OCI-M1 (cell line): ENCODE results near the gene MMP3.
"Not testable (repeated sequence)": the region's sequence is repeated elsewhere in the genome, so short reads cannot be mapped to it uniquely, and the experiment has no call there.

ENCODE experiments used
- DNase-seq: peaks from one replicate; lab custom pipeline; 2025; lab: John Stamatoyannopoulos, UW

MMP3 gene

DNA sequence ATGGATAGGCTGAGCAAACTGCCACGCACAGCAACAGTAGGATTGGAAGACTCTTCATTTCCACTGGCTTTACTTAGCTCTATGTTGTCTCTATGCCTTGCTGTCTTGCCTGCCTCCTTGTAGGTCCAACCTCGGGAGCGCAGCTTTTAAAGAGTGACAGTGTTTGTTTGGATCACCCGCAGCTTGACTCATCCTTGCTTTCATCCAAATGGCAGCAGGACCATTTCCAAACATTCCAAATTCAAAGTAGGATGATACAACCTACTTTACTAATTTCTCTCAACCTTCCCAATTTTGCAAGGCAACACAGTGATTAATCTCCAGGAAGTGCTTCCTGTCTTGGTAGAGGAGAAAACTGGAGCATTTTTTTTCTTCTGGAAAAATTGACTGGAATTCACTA is at the start of gene MMP3:
MMP3 (minus strand) TSS at position 121 of the 400 bp plus-strand sequence; CDS start at position 58, 63 bp downstream.
- DNase-seq: no peak

DNA sequence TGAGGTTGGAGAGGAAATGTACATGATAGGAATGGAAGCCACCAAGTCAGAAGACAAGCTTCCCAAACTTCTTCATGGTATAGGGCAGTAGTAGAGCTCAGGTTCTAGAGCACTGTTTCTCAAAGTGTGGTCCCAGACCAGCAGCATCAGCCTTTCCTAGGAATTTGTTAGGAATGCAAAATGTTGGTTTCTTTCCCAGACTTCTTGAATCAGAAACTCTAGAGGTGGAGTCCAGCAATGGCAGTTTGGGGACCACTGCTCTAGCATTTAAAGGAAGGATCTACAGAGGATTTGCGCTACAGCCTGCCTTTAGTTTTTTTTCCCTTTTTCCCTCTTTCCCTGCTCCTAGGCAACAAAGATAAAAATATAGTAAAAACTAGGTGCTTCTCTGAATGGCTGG is 48.3 kb upstream of the MMP3 start:
- no peak for DNase-seq

DNA sequence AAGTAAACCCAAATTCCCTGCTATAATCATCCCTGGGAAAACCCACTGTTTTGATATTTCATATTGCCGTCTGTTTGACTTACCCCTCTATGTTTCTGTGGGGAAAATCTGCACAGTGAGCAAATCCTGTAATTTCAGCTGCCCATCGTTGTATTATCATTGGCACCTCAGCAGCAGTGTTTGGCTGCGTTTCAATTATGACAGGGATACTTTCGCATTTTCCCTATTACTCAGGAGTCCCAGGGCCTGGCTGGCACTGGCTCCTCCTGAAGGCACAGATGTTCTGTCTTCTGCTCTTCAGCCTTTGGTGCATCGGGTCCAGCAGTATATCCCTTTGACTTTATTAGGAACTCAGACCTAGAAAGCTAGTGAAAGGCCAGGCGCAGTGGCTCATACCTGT is 43.6 kb upstream of the MMP3 start:
- DNase-seq: no peak

DNA sequence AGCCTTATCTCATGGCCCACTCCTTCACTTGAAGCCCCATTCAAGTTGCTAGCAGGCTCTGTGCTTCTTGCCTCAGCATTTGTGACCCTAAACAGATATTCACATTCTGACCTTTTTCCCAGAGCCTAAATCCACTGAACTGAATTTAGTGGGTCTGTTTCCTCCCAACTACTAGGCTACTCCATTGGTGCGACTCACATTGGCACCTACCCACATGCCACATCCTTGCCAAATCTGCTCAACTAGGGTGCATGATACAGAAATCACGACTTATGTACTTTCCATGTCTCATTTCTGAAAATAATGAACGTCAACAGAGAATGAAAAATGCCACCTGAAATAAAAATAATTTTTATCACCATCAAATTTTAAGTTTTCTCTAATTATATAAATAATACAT is 39.7 kb upstream of the MMP3 start:
- DNase-seq: no peak

DNA sequence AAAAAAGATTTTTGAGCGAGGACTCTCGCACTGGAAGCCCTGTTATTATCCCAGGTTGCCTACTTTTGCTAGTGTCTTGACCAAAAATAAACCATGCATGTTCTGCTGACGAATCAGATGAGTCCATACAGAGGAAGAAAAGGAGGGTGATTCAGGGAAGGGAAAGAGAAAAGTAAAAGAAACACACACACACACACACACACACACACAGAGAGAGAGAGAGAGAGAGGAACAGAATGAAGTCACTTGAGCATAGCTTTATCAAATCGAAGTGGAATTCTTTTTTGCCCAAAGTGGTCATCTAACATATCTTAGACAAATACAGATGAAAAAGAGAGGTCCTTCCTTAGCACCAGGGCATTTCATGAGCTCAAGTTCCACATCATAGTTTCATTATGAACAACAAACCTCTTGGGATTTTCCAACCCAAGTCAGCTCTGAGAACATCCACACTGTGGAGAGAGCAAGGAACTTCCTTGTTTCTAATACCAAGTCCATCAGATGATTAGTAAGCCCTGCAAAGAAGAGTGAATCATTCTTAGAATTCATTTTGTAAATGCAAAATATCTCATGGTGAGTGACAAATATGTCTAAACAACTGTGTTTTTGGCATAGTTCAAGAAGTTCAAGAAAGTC is 39.1 kb upstream of the MMP3 start:
- DNase-seq: no peak

DNA sequence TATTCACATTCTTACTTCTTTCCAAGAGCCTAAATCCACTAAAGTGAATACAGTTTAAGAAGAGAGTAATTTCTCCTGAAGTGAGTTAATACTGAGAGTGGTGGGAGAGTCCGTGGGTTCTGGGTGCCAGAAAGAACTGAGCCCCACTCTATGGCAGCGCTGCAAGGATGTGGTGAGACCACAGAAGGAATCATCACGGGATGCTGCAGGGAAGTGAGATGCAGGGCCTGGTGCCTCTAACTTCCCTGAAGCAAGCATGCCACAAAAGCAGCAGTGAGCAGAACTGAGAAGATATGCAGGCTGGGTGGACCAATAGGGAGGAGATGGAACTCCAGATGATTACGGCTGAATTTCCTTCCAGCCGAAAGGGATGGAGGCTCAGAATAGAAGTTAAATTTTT is 36.4 kb upstream of the MMP3 start:
- no peak for DNase-seq

DNA sequence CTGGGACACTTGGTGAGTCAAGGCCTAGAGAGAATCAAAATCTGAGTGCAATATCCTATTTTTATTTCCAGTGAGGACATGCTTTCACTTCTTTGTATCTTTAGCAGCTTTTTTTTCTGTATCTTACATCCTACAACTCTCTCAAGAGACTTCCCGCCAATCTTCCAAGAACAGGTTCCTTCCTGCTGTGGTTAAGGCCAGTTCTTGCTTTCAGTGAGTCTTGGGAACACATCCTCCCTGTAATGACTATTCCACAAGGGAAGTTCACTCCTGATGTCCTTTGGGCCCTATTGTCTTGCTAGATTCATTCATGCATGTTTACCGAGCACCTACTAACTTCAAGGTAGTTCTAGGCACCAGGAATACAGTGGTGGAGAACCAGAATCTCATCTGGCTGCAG is 35.2 kb upstream of the MMP3 start:
- DNase-seq: no peak

DNA sequence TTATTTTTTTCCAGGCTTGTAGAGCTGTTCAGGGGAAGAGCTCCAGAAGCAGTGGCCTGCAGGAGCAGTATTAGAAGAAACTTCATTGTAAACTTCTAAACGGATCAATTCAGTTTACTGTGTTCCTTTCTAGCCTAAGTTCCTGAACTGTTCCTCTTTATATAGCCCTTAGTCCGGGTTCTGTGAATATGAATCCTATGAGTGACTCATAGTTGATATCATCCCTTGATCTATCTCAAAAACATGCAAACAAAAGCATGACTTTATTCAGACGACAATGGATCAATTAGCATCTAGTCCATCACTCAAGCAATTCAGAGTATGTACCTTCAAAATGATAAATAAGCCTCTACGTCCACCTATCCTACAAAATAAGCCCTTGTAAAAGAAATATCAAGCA is 31.4 kb upstream of the MMP3 start, which contains the start of gene MMP12:
MMP12 (minus strand) TSS at position 131 of the 400 bp plus-strand sequence; CDS start at position 86, 45 bp downstream.
- DNase-seq: no peak

DNA sequence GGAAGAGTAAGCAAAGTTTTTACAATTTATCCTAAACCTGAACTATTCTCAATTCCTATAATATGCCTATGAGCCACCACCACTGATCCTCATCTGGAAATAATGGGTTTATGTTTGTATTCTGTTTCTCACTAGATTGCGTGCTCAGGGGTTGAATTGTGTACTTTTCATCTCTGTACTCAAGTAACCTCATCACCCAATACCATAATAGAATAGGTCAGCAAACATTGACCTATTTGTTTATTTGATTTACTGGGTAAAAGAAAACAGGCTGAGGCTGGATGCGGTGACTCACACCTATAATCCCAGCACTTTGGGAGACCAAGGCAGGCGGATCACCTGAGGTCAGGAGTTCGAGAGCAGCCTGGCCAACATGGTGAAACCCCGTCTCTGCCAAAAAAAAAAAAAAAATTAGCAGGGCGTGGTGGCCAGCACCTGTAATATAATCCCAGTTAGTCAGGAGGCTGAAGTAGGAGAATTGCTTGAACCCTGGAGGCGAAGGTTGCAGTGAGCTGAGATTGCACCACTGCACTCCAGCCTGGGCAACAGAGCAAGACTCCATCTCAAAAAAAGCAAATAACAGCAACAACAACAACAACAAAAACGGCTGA is 26.1 kb upstream of the MMP3 start:
- not testable (repeated sequence) for DNase-seq

DNA sequence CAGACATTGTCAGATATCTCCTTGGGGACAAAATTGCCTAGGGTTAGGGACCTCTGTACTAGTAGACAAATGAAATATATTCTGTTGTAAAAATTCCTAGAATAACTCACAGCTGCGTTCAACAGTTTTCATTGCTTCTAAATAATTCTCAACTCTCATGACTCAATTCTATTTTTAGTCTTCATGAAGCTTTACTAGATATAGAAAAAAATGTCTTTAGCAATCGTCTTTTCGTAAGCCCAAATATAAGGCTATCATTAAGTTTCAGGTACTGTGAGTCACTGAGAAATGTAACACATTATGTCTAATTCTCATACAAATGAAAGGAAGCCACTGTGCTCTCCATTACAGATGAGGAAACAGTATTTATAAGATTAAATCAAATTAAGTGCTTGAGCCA is 24.9 kb upstream of the MMP3 start:
- DNase-seq: no peak

DNA sequence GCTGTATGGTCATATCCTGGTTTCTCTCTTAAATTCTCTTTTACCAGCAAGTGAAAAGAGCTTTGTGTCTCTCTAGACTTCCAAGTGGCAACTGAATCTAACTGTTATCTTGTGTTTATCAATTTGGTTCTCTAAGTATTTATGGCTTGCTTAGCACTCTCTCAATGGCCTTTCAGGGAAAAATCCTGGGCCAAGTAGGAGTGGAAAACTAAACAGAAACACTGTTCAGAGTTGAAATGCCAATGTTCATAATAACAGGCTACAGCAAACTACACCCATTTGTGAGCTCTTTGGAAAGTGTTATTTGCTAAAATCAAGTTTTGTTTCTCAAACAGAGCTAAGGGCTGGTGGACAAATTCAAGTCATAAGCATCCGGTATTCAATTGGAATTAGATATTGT is 21.3 kb upstream of the MMP3 start:
- DNase-seq: no peak

DNA sequence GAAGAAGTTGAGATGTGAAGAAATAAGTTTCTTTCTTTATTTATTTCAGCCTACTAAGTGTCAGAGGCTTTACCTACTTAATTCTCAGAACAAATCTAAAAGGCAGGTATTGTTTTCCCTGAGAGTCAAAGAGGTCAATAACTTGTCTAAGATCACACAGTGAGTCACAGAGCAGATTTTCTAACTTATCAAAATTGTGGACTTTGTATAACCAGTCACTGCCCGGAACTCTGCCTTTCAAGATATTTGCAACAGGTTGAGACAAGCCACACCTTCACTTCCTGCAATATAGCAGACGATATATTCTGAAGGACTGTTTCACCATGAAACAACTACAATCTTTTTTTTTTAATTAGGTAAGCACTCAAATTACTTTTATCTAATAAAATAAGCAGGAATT is 10.5 kb upstream of the MMP3 start:
- no peak for DNase-seq

DNA sequence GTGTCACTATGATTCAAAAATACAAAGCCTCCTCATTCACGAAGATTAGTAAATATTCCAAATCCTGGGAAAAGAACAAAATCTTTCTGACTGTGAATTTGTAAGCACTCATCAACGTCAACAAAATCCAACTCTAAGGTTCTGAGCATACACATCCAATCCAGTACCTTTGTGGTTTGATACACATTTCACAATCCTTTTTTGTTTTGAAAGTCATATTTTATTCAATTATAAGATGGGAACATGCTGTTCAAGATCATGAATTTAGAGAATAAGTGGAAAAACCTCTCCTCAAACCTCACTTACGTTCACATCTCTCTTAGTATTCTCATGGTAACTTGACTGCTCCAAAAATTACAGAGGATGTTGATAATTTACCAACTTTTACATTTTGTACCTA is 9.6 kb upstream of the MMP3 start:
- no peak for DNase-seq

DNA sequence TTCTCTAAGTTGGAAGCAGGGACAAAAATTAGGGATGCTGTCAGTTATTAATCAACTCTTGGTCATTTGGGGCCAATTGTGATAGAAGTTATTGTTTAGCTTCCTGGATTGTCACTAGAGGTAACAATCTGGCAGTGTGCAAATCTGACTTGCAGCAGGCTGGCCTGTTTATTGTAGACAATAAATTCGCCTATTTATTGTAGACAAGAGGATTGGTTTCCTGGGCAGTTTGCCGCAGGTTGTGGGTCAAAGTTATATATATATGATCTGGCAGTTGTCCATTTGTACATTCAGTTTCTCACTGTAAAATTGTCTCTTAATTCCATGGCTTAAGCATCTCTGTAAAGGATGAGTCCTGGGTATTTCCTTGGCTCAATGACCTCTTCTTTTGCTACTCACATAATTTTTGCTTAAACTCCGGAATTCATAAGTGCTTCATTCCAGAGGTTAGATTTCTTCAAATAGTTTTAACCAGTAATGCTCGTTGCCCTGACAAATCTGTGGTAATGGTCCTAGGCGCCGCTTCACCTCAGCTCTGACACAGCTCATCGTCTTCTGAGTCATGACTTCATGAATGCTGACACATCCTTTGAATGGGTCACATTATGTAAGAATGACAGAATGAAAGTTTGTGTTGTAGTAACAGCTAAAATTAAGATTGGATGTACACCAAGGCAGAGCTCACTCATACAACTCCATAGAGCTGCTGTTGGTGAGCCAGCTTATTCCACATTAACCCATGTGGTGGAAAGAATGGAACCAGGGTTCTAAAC is 7.8 kb upstream of the MMP3 start:
- no peak for DNase-seq

DNA sequence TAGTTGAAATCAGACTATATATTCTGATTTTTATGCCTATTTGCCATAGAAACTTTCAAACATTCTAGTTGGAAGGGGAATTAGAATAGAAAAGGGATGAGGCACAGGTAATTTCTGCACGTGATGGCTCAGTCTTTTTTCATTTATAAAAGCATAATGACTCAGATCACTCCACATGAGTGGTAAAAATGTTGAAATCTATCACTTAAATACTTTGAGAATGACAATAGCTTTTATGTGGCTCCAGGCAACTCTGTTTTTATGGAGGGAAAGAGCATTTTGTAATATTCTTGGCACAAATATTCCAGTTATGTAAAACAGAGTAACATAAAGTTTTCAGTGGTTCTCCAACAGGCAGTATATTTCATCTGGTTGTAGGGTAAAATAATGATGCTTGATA is 5.9 kb upstream of the MMP3 start:
- no peak for DNase-seq

DNA sequence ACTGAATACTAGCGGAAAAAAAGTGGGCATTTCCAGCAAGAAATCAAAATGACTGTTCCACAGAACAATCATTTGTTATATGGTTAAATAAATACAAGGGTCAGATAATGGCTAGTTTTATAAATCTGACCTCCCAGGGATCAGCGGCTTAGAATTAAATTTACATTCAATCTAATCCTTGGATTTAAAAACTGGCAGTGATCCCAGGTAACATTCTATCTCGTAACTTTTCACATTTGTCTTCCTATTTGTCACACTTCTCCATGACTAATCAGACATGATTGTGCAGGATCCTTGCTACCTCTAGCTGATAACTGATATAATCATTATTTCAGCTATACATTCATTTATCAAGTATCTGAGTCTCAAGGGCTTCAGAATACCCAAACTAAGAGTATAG is 2.9 kb upstream of the MMP3 start:
- DNase-seq: no peak

DNA sequence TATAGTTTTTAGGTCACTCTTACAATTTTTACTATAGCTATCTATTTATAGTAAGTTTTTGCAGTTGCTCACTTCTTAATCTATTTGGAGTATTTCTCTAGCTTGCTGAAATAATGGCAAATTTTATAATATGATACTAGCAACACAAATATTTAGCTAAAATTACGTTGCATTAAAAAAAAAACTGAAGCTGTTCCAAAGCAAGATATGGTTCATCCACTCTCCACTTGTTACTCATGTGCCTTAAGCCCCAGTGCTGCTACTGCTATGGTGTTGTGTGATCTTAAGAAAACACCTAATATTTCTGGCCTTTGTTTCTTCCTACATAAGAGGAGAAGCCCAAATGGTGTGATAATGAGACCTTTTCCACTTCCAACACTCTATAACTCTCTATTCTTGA is 479 bp downstream of the MMP3 start:
- no peak for DNase-seq

DNA sequence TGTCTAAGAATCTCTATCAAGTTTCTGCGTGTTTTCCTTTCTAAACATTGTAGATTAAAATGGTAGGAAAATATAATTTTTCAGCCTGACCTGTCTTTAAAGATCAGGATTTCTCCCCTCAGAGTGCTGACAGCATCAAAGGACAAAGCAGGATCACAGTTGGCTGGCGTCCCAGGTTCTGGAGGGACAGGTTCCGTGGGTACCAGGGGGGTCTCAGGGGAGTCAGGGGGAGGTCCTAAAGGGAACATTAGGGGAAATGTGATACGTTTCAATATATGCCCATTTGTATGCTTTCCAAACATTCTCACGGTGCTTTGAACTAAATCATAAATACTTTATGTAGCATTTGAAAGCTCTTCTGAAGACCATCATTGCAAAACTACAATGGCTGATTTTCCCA is 3.4 kb downstream of the MMP3 start:
- DNase-seq: no peak

DNA sequence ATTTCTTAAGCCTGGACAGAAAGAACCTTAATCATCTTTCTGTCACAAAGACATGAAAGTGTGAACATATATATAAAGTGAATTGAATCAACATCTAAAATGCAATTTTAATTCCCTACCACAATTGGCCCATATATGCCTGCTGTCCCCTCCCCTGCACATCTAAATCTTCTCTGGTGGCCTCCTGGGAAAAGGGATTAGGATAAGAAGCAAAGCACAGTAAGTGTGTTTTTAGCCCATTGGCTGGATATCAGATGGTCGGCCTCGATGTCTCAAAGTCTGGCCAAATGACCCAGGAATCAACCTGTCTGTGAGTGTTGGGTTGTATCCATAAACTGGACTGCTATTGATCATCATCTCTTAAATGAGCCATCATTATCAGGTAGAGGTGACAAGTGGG is 5.8 kb downstream of the MMP3 start:
- no peak for DNase-seq

DNA sequence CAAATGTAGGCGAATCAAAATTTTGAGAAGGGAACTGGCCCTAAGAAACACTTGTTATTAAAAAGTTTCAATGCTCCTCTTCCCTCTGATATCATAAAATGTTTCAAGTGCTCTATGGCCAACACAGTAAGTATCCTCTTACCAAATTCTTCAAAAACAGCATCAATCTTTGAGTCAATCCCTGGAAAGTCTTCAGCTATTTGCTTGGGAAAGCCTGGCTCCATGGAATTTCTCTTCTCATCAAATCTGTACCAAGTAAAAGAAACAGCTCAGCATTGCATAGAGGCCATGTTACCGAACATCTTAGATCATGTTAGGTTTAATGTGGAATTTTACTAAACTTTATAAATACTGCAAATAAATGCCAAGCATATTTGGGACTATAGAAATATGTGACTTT is 6.3 kb downstream of the MMP3 start:
- DNase-seq: no peak

DNA sequence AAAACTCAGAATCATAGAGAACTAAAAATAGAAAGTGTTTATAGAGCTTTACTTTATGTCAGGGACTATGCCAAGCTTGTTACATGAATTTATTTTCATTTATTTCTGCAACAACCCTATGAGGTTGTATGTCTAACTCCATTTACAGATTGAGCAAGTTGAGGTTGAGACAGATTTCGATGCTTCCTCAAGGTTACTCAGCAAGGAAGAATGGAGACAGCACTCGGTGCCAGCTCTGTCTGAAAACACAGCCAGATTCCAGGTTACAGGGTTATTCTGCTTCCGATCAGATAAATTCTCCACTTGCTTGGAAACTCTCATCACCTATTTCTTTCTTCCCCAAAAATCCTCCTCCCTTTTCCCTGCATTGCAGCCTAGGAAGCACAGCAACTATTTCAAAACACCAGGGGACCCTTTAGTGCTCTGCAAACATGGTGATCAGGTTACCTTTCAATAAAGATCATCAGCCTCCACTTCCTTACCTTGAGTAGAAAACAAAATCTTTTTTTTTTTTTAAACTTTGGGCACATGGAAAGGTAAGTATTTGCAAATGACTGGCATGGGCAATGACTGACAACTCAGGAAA is 7.0 kb downstream of the MMP3 start:
- DNase-seq: no peak

DNA sequence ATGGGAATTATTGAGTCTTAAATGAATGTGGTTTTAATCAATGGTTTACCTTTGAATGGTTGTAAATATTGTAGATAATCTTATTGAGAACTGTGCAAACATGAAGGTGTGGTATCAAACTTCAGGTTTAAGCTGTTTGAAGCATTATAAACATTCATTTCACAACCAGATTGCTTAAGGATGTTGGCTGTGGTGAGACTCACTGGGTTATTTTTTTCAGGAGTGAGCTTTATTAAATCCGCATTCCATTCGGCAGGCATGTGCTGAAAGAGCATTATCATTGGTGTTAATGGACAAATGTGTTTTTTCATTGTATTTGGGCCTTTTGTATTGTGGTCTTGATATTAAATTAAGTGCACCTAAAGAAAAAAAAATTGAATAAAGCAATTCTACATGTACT is 9.7 kb downstream of the MMP3 start:
- DNase-seq: no peak

DNA sequence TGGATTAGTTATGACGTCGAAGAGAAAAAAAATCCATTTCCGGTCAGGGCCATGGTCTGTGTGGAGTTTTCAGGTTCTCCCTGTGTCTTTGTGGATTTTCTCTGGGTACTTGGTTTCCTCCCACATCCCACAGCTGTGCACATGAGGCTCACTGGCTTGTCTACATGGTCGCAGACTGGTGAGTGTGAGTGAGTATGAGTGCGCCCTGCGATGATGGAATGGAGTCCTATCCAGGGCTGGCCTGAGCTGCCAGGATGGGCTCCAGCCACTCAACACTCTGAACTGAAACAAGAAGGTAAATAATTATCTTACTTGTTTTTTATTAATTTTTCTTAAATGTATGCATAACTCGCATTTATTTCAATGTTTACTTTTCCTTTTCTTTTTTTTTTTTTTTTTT is 10.8 kb downstream of the MMP3 start:
- DNase-seq: no peak
